Stomach (tissue), 4 donors: ENCODE measurements around the gene ARHGAP10.

Experiments
- CTCF ChIP-seq, 7 experiments: fragments of 450-650 bp in 4 of 7; fragments of 200-600 bp in 3 of 7; sonication (generic) in 3 of 7; IDR thresholded peaks; one replicate each; pipeline ENCODE4 v1.5.1; 2016 to 2019; ENCODE audit warnings: antibody characterized with exemption in 7 of 7, control low read depth in 2 of 7, mild to moderate bottlenecking in 1 of 7
- POLR2A ChIP-seq, 4 donors: fragments of 450-650 bp; IDR thresholded peaks; one replicate each; pipeline ENCODE4 v1.6.1; 2016; ENCODE audit warnings: antibody characterized with exemption in 4 of 4, control low read depth in 2 of 4, mild to moderate bottlenecking in 1 of 4, moderate library complexity in 1 of 4

- no peak for TF ChIP-seq CTCF (IDR thresholded peaks at IDR 0.05)
- TF ChIP-seq POLR2A (IDR thresholded peaks at IDR 0.05), result no peak
These were observed 68.2 kb downstream of the ARHGAP10 start for GRCh38 chr4:147799986-147800555.
